MCF 10A (cell line): ENCODE measurements around the gene MARCOL. TPM values are rescaled to one million over a fixed set of nuclear protein-coding genes. Genes with fewer than 3 reads are reported as not detected.

Source experiments
- BruUV-seq: library from RNA; stranded (reverse); fragments of 400-500 nt; replicated peaks from 2 replicates; lab custom pipeline; 2021; lab: Mats Ljungman, UMichigan
- CTCF ChIA-PET: fragments of 300-600 bp; sonication (Branson Sonifier 250); formaldehyde crosslinking; extraction: SDS; loops from one replicate; lab custom pipeline; 2021; ENCODE audit warnings: antibody characterized with exemption, inconsistent platforms; lab: Yijun Ruan, JAX
- POLR2A ChIA-PET: fragments of 300-600, 350-650 bp; sonication (Branson Sonifier 250); formaldehyde crosslinking; extraction: SDS; loops from one replicate; lab custom pipeline; 2020; ENCODE audit warnings: antibody characterized with exemption, inconsistent platforms; lab: Yijun Ruan, JAX
- DNase-seq: peaks from one replicate; pipeline ENCODE4 v3.0.0-alpha.2; 2018; ENCODE audit not compliant: unreplicated experiment
- H3K27ac Mint-ChIP-seq: one replicate; pipeline ENCODE4 v1.8.0; 2022; ENCODE audit warnings: mild to moderate bottlenecking, low read depth, mixed read lengths; ENCODE audit not compliant: unreplicated experiment
- H3K27me3 Mint-ChIP-seq: one replicate; pipeline ENCODE4 v1.8.0; 2022; ENCODE audit warnings: mixed read lengths; ENCODE audit not compliant: insufficient read depth, unreplicated experiment
- H3K36me3 Mint-ChIP-seq: one replicate; pipeline ENCODE4 v1.8.0; 2022; ENCODE audit warnings: mild to moderate bottlenecking, moderate library complexity, mixed read lengths; ENCODE audit not compliant: insufficient read depth, unreplicated experiment
- H3K4me1 Mint-ChIP-seq: one replicate; pipeline ENCODE4 v1.8.0; 2022; ENCODE audit warnings: mixed read lengths; ENCODE audit not compliant: insufficient read depth, unreplicated experiment
- H3K4me3 Mint-ChIP-seq: one replicate; pipeline ENCODE4 v1.8.0; 2022; ENCODE audit warnings: mild to moderate bottlenecking, moderate library complexity, mixed read lengths; ENCODE audit not compliant: unreplicated experiment
- H3K9me3 Mint-ChIP-seq: one replicate; pipeline ENCODE4 v1.8.0; 2022; ENCODE audit warnings: mixed read lengths; ENCODE audit not compliant: unreplicated experiment
- intact Hi-C: fragments of 100-400 bp; cut with micrococcal nuclease; formaldehyde crosslinking; loops from 2 replicates; pipeline ENCODE4 v1.14.1; 2022
- total RNA-seq: library from RNA; stranded (reverse); gene quantifications from 2 replicates; pipeline ENCODE4 v1.2.3, GENCODE V29; 2022
- TF ChIP-seq, protein P1 (sequence below): fragments of 200-600 bp; IDR thresholded peaks from one replicate; pipeline ENCODE4 v1.8.0; 2022; ENCODE audit warnings: antibody characterized with exemption, mild to moderate bottlenecking; ENCODE audit not compliant: unreplicated experiment

Gene MARCOL
- total RNA-seq, 1 experiment from 2014 or later, result not detected

GRCh38 chr5:148206620-148207019 lies 31.7 kb upstream of the MARCOL start:
- Mint-ChIP-seq H3K4me1 (peaks cover 17% of the 10 kb centered on the region), H3K4me3 (no peak overlapping the region), H3K27me3 (no peaks in the 10 kb centered on the region), H3K9me3 (no peaks in the 10 kb centered on the region), H3K27ac (no peak overlapping the region), H3K36me3 (no peaks in the 10 kb centered on the region)
- ChIA-PET POLR2A (interaction anchor here (0.6 kb wide), 1 partner anchor 37 kb away, joined by 3 read pairs; no protein-coding TSS in a partner anchor), CTCF (no interaction called here)
- TF ChIP-seq, protein P1, sequence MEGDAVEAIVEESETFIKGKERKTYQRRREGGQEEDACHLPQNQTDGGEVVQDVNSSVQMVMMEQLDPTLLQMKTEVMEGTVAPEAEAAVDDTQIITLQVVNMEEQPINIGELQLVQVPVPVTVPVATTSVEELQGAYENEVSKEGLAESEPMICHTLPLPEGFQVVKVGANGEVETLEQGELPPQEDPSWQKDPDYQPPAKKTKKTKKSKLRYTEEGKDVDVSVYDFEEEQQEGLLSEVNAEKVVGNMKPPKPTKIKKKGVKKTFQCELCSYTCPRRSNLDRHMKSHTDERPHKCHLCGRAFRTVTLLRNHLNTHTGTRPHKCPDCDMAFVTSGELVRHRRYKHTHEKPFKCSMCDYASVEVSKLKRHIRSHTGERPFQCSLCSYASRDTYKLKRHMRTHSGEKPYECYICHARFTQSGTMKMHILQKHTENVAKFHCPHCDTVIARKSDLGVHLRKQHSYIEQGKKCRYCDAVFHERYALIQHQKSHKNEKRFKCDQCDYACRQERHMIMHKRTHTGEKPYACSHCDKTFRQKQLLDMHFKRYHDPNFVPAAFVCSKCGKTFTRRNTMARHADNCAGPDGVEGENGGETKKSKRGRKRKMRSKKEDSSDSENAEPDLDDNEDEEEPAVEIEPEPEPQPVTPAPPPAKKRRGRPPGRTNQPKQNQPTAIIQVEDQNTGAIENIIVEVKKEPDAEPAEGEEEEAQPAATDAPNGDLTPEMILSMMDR, result no peak
- intact Hi-C loops, result no loop called here
- DNase-seq, result no peak
- BruUV-seq, result no TSS peak

GRCh38 chr5:148208226-148208625 lies 30.1 kb upstream of the MARCOL start:
- CTCF ChIA-PET, result interaction anchor here (0.7 to 1.4 kb wide), 2 partner anchors 12 to 167 kb away, joined by 4 to 5 read pairs; no protein-coding TSS in a partner anchor
- DNase-seq, result no peak
- no peak overlapping the region for H3K4me3 Mint-ChIP-seq
- TF ChIP-seq, protein P1, result no peak
- H3K9me3 Mint-ChIP-seq, result no peaks in the 10 kb centered on the region
- POLR2A ChIA-PET, result no interaction called here
- no TSS peak for BruUV-seq
- no peaks in the 10 kb centered on the region for H3K27me3 Mint-ChIP-seq
- H3K36me3 Mint-ChIP-seq, result no peaks in the 10 kb centered on the region
- no peak overlapping the region for H3K27ac Mint-ChIP-seq
- intact Hi-C loops, result no loop called here
- peaks cover 10% of the 10 kb centered on the region for H3K4me1 Mint-ChIP-seq

DNA sequence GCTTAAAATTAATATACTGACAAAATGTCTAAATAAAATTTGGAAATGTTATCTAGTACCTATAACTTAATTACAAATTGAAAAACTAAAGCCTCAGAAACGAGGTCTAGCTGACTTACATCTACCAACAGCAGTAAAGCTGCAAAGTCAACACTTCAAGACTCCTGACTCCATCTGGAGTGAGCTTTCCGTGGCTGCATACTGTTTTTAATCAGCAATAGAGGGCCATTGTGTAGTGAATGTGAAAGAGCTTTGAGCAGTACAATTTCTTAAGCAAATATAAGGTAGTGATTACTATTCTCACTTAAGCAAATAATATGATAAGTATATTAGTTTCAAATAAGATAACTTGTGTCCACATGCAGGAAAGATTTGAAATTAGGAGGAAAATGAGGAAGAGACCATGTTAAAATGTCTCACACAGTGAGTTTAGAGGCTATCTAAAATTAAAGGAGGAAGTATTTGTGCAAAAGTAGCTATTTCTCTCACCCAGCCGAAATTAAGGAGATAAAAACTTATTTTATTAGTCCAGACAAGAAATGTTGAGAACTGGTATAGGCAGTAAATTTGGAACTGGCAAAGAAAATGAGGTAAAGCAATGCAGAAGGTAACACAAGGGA lies 29.1 kb upstream of the MARCOL start:
- TF ChIP-seq, protein P1, result no peak
- intact Hi-C loops, result no loop called here
- no peak overlapping the region for H3K27ac Mint-ChIP-seq
- ChIA-PET CTCF (interaction anchor here (1.2 to 1.4 kb wide), 2 partner anchors 166 to 173 kb away, joined by 3 to 5 read pairs; no protein-coding TSS in a partner anchor), POLR2A (interaction anchor here (0.7 to 0.9 kb wide), 2 partner anchors 18 to 52 kb away, joined by 3 to 5 read pairs; no protein-coding TSS in a partner anchor)
- H3K36me3 Mint-ChIP-seq, result no peaks in the 10 kb centered on the region
- no peak for DNase-seq
- H3K9me3 Mint-ChIP-seq, result no peaks in the 10 kb centered on the region
- H3K4me1 Mint-ChIP-seq, result peaks cover 10% of the 10 kb centered on the region
- H3K27me3 Mint-ChIP-seq, result no peaks in the 10 kb centered on the region
- BruUV-seq, result no TSS peak
- no peak overlapping the region for H3K4me3 Mint-ChIP-seq

GRCh38 chr5:148214665-148215185 lies 23.6 kb upstream of the MARCOL start:
- Mint-ChIP-seq H3K9me3 (peaks cover 7% of the 10 kb centered on the region), H3K36me3 (no peaks in the 10 kb centered on the region), H3K4me3 (no peak overlapping the region), H3K27ac (no peak overlapping the region), H3K27me3 (no peaks in the 10 kb centered on the region), H3K4me1 (no peaks in the 10 kb centered on the region)
- CTCF ChIA-PET, result interaction anchor here (1.4 kb wide), 1 partner anchor 15 kb away, joined by 3 read pairs; no protein-coding TSS in a partner anchor
- TF ChIP-seq, protein P1, result no peak
- intact Hi-C loops, result no loop called here
- no peak for DNase-seq
- BruUV-seq, result no TSS peak
- POLR2A ChIA-PET, result interaction anchor here (0.6 kb wide), 1 partner anchor 904 kb away, joined by 4 read pairs; no protein-coding TSS in a partner anchor
